Kidney tubule cell (primary cell): ENCODE measurements around the gene GPM6B.

ENCODE experiments used
- DNase-seq: peaks from one replicate; pipeline ENCODE4 v3.0.0-alpha.2; 2018; ENCODE audit warnings: low spot score

GPM6B gene

DNA sequence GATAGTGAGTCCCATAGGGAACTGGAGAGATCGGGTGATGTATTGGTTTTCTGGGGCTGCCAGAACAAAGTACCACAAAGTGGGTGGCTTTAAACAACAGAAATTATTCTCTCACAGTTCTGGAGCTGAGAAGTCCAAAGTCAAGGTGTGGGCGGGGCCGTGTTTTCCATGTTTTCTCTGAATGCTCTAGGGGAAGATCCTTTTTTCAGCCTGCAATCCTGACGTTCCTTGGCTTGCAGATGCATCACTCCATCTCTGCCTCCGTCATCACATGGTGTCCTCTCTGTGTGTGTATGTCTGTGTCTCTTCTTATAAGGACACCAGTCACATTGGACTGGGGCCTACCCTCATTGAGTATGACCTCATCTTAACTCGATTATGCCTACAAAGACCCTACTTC, 7.9 kb upstream of the GPM6B start:
- DNase-seq: no peak

GRCh38 chrX:13821738-13822137, 4.8 kb upstream of the GPM6B start:
- DNase-seq: peak; percentile 3

DNA sequence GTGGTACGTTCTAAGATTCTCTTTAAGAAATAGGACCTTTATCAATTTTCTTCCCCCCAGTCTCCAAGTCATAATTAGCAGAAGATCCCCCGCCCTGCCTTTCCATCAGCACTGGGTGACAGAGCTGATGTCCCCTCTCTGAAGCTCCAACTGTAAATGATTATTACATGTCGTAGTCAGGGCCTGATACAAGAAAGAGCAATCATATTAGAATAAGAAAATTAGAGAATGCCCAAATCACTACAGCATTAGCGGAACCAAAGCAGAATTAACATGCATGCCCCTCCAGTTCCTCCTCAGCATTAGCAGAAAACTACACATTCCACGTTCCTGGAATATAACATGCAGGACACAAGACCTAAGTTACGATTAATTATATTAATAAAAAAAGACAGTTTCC, 717 bp downstream of the GPM6B start:
- no peak for DNase-seq

DNA sequence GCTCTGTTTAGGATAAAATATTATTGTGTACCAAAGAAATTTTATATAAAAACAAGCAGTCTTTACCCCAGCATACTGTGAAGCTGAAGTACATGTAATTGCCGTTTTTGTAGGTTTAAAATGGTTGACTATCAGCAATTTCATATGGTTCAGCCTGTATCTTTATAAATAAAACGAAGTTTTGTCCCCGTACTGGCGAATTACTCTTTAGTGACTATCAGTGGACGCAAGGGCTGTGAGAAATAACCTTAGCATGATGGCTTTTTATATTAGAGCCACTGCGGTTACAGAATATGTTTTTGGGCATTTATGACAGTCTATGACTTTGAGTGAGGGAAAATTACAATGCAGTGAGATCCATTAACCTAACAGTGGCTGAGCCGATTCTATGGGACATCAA, 1.2 kb downstream of the GPM6B start:
- DNase-seq: no peak

- DNase-seq: no peak
These were observed 8.0 kb downstream of the GPM6B start for GRCh38 chrX:13808865-13809264.

DNA sequence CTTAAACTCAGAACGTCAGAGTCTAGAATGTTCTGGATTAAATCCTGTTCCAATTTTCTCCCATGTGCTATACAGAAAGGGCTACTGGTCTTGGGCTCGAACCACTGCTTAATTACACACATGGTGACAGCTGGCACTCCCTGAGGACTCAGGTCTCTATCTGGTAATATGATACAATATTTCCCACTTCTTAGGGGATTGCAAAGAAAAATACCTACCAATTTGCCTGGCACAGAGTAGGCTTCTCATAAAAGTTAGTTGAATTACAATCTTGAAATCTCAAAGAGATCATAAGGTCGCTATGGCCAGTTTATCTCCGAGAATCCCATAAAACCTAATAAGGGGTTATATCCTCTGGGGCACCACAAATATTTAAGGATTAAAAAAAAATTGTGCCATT, 8.6 kb downstream of the GPM6B start:
- DNase-seq: no peak

- DNase-seq: no peak
These were observed 11.7 kb downstream of the GPM6B start for GRCh38 chrX:13805241-13805640.

- no peak for DNase-seq
These were observed 13.8 kb downstream of the GPM6B start for GRCh38 chrX:13803116-13803515.

- DNase-seq: no peak
These were observed 18.7 kb downstream of the GPM6B start for GRCh38 chrX:13798184-13798583.

- DNase-seq: no peak
These were observed 19.4 kb downstream of the GPM6B start for GRCh38 chrX:13797512-13797911.

DNA sequence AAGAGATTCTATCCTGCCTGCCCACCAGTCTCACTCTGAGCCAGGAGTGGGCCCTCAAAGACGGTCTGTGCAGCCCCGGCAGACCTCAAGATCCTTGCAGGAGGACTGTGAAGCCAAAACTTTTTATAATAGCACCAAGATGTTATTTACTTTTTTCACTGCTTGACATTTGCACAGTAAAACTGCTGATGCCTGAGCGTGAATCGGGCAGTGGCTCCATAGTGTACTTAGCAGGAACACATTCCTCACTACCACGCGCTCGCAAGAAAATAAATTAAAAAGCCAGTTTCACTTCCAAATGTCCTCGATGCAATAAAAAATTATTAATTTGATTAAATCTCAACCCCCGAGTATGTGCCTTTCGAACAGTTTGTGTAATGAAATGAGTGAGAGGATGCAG, 22.5 kb downstream of the GPM6B start:
- DNase-seq: no peak

- DNase-seq: no peak
These were observed 23.0 kb downstream of the GPM6B start for GRCh38 chrX:13793897-13794296.

DNA sequence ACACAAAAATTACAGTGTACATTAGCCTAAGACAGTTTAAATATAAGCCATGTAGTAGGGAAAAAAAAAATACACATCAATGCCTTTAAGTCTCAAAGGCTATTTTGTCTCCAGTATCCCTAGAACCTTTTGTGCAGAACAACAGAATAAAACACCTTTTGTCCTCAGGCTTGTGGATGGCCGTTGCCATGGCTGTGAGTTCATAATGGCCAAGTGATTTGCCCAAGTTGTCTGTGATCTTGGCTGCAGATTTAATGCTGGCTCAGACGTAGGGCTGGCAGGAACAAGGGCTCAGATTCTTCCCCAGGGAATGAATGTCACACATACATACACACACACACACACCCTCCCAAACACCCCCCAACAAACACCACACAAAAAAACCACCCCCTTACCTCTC, 25.3 kb downstream of the GPM6B start:
- DNase-seq: no peak

GRCh38 chrX:13791145-13791544, 25.7 kb downstream of the GPM6B start:
- no peak for DNase-seq

GRCh38 chrX:13790206-13791131, 26.4 kb downstream of the GPM6B start:
- peak; percentile 12 for DNase-seq

DNA sequence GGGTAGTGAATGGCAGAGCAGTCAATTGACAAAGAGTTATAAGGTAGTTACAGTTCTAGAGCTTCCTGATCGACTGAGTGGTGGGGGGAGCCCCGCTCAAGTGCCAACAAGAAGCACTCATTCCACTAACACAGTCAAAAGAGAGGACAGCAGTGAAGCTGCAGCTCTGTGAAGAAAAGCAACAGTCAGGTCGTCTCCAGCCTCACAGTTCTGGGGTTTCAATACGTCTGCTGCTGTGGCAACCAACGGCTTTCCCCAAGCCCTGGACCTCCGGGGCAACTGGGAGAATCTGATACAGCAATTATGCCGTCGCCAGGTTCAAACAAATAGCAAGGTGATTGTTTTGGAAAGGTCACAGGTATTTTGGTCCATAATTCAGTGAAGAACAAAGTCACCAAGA, 30.8 kb downstream of the GPM6B start:
- DNase-seq: no peak

- no peak for DNase-seq
These were observed 35.9 kb downstream of the GPM6B start for GRCh38 chrX:13780868-13781427.

DNA sequence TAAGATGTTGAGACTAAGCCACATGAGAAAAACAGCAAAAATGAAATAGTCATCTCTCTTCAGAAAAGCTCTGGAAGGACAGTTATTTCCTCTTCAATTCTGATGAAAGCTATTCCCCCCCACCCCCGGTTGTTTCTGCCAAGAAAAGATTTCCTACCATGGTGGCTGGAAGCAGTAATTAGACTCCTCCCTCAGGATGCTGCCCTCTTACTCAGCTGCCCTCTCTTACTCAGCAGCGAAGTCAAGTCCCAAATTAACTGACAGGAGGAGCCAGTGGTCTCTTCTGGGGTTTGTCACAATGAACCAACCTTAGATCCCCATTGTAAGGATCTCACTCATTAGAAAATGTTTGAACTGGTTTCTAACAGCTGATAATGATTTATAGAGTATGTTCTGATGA, 38.0 kb downstream of the GPM6B start:
- DNase-seq: peak; percentile 45

- no peak for DNase-seq
These were observed 40.5 kb downstream of the GPM6B start for GRCh38 chrX:13776387-13776786.

- no peak for DNase-seq
These were observed 41.1 kb downstream of the GPM6B start for GRCh38 chrX:13775837-13776236.

DNA sequence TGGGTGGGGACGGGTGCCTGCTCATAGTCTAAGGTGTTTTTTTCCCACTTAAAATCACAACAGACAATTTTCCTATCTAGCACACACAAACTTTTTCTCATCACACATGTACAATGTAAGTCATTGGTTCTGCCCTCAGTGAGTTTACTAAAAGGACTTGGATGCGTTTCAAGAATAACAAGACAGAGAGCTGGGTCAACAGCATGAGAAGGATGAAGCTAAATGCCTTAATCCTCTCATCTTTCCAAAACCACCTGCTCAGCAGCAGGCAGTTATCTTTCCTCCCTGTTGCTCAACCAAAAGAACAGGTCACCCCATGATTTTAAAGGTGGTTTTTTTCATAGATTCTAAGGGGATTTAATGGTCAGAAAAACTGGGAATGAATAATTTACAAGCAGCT, 42.2 kb downstream of the GPM6B start:
- DNase-seq: no peak

DNA sequence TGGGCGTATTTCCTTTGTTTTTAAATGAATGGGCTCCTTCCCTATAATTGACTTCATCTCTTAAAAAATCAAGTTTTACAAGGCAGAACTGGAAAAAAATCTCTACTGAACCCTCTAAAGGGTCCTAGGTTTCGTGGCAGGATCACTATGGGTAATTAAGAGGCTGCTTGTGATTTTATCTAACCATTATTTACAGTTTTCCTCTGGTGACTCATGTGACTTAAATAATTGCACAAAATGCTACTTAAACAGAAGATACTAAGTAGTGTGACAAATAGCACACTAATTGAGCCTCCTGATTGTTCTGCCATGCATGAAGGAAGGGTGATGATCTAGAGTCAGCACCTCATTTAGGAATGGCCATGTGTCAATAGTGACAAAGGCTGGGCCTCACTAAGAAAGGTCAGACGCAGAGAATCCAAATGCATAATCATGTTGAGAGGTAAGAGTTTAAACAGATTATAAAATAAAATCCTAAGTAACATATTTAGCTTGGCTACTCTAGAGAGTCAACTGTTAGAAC, 46.8 kb downstream of the GPM6B start:
- no peak for DNase-seq

- no peak for DNase-seq
These were observed 48.0 kb downstream of the GPM6B start for GRCh38 chrX:13768939-13769338.

DNA sequence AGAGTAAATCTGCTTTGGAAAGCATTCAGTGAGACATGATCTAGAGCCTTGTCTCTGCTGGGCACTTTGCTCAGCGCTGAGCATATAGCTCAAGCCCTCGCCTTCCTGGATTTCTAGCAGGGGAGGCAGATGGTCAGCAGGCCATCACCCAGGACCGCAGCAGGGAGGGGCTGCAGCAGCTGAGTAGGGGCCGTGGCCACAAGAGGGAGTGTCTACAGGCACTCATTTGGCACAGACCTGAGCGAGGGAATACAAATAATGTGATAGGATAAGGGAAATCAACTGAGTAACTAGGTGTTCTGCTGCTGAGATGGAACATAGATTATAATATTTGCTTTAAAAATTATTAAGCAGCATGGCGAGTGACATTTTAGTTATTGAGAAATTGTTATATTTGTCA, 52.1 kb downstream of the GPM6B start:
- no peak for DNase-seq
